GM12878 (cell line): Measurements from ENCODE around the gene TMEM33. TPM values are rescaled to one million over a fixed set of nuclear protein-coding genes. Genes with fewer than 3 reads are reported as not detected.

Experiments
- ATAC-seq: fragments of 200-7000 bp; cut with Tn5 transposase; 3 replicates; pipeline ENCODE4 v1.9.1; 2020; ENCODE audit warnings: mild to moderate bottlenecking, moderate library complexity
- BruUV-seq: library from RNA; stranded (reverse); fragments of 400-500 nt; replicated peaks from 2 replicates; lab custom pipeline; 2021; lab: Mats Ljungman, UMichigan
- CTCF ChIA-PET: fragments of 300-600 bp; sonication (Branson Sonifier 250); formaldehyde crosslinking; extraction: SDS; loops from one replicate; lab custom pipeline; 2021; ENCODE audit warnings: inconsistent platforms; lab: Yijun Ruan, JAX
- POLR2A ChIA-PET: fragments of 350-600 bp; formaldehyde crosslinking; extraction: SDS; loops from one replicate; lab custom pipeline; 2021; ENCODE audit warnings: inconsistent platforms; lab: Charles Lee
- RAD21 ChIA-PET: fragments of 300-600 bp; sonication (Branson Sonifier 250); formaldehyde crosslinking; loops from one replicate; lab custom pipeline; 2023; ENCODE audit warnings: antibody characterized with exemption; ENCODE audit not compliant: unreplicated experiment; lab: Charles Lee
- SMC1A ChIA-PET: fragments of 300-600 bp; sonication (Branson Sonifier 250); formaldehyde crosslinking; loops from one replicate; lab custom pipeline; 2023; ENCODE audit not compliant: unreplicated experiment, uncharacterized antibody; lab: Charles Lee
- DNase-seq: peaks from one replicate; pipeline ENCODE4 v3.0.0-alpha.2; 2011; ENCODE audit warnings: low read depth, low spot score
- FAIRE-seq: peaks from 3 replicates; lab custom pipeline; 2011; peaks lifted over from hg19 to GRCh38; lab: Jason Lieb, UNC
- H2AFZ ChIP-seq: 2 replicates; pipeline ENCODE4 v1.6.0; 2011; ENCODE audit warnings: low read depth, low read length, control low read depth; ENCODE audit not compliant: control insufficient read depth
- H3K27ac ChIP-seq: 2 replicates; pipeline ENCODE4 v1.5.1; 2011; ENCODE audit warnings: control low read depth; ENCODE audit not compliant: control insufficient read depth, insufficient read depth
- H3K27me3 ChIP-seq, 2 experiments: replicated peaks in 1 of 2; 2 replicates each; pipeline versions ENCODE4 v1.6.0 to v1.6.1; 2011; ENCODE audit warnings: low read length in 1 of 2; ENCODE audit not compliant: control insufficient read depth in 2 of 2, insufficient read depth in 2 of 2
- H3K36me3 ChIP-seq, 2 experiments: 2 replicates each; pipeline ENCODE4 v1.5.1; 2011; ENCODE audit warnings: low read length in 1 of 2; ENCODE audit not compliant: control insufficient read depth in 2 of 2, insufficient read depth in 2 of 2
- H3K4me1 ChIP-seq: 2 replicates; pipeline ENCODE4 v1.6.1; 2011; ENCODE audit warnings: mild to moderate bottlenecking, low read length, moderate library complexity, mixed read lengths; ENCODE audit not compliant: control insufficient read depth, insufficient read depth
- H3K4me2 ChIP-seq: 2 replicates; pipeline ENCODE4 v1.6.0; 2011; ENCODE audit warnings: control low read depth; ENCODE audit not compliant: control insufficient read depth, insufficient read depth
- H3K4me3 ChIP-seq: fragments of 200-600 bp; sonication (generic); 2 replicates; pipeline ENCODE4 v1.5.1; 2016
- H3K79me2 ChIP-seq: 2 replicates; pipeline ENCODE4 v1.6.0; 2011; ENCODE audit warnings: low read length; ENCODE audit not compliant: control insufficient read depth, insufficient read depth
- H3K9ac ChIP-seq: 2 replicates; pipeline ENCODE4 v1.8.0; 2011; ENCODE audit warnings: low read length, control low read depth, mixed read lengths; ENCODE audit not compliant: control insufficient read depth, insufficient read depth
- H3K9me3 ChIP-seq: replicated peaks from 3 replicates; pipeline ENCODE4 v1.5.1; 2011; ENCODE audit warnings: mild to moderate bottlenecking, low read length; ENCODE audit not compliant: control insufficient read depth, insufficient read depth
- H4K20me1 ChIP-seq: 2 replicates; pipeline ENCODE4 v1.6.0; 2011; ENCODE audit not compliant: control insufficient read depth, insufficient read depth
- BRCA1 ChIP-seq: IDR thresholded peaks from 2 replicates; pipeline ENCODE4 v1.6.1; 2011; ENCODE audit warnings: low read depth, low read length, improper control_type of control experiment
- CEBPB ChIP-seq, 2 experiments: fragments of 150-350 bp in 1 of 2; IDR thresholded peaks; 2 replicates each; pipeline ENCODE4 v1.6.1; 2012 to 2014; ENCODE audit warnings: low read depth in 2 of 2, low read length in 2 of 2, borderline replicate concordance in 1 of 2, inconsistent platforms in 1 of 2
- EZH2 ChIP-seq: IDR thresholded peaks from 2 replicates; pipeline ENCODE4 v1.6.1; 2012; ENCODE audit warnings: low read depth, mild to moderate bottlenecking, control low read depth, inconsistent platforms, low read length, borderline replicate concordance; ENCODE audit not compliant: control insufficient read depth
- FOS ChIP-seq: IDR thresholded peaks from 3 replicates; pipeline ENCODE4 v1.6.1; 2011; ENCODE audit warnings: borderline replicate concordance; ENCODE audit not compliant: insufficient read length; ENCODE audit errors: extremely low read depth
- FOXM1 ChIP-seq: IDR thresholded peaks from 2 replicates; pipeline ENCODE4 v1.6.1; 2012; ENCODE audit warnings: low read depth, mild to moderate bottlenecking, inconsistent platforms, low read length, moderate library complexity
- HDAC6 ChIP-seq: fragments of 200-600 bp; sonication (generic); IDR thresholded peaks from one replicate; pipeline ENCODE4 v1.8.0; 2017; ENCODE audit warnings: antibody characterized with exemption; ENCODE audit not compliant: unreplicated experiment
- IRF4 ChIP-seq: IDR thresholded peaks from 2 replicates; pipeline ENCODE4 v1.6.1; 2011; ENCODE audit warnings: low read depth, low read length
- KAT2A ChIP-seq: conservative IDR thresholded peaks from 2 replicates; pipeline ENCODE4 v1.6.1; 2011; ENCODE audit warnings: low read depth, low read length; ENCODE audit not compliant: control insufficient read depth
- LARP7 ChIP-seq: fragments of 450-650 bp; IDR thresholded peaks from 2 replicates; pipeline ENCODE4 v1.6.1; 2017; ENCODE audit warnings: mild to moderate bottlenecking
- MTA2 ChIP-seq: fragments of 450-650 bp; IDR thresholded peaks from 2 replicates; pipeline ENCODE4 v1.6.1; 2016; ENCODE audit warnings: low read depth, mild to moderate bottlenecking, moderate library complexity
- NFYB ChIP-seq: IDR thresholded peaks from 2 replicates; pipeline ENCODE4 v1.6.1; 2011; ENCODE audit warnings: low read depth, mild to moderate bottlenecking, low read length, improper control_type of control experiment, moderate library complexity; ENCODE audit not compliant: insufficient read depth
- PAX8 ChIP-seq: fragments of 450-650 bp; IDR thresholded peaks from 2 replicates; pipeline ENCODE4 v1.6.1; 2017; ENCODE audit warnings: mild to moderate bottlenecking, moderate library complexity
- PML ChIP-seq: IDR thresholded peaks from 2 replicates; pipeline ENCODE4 v1.6.1; 2012; ENCODE audit warnings: low read length, inconsistent platforms
- POLR2AphosphoS2 ChIP-seq: IDR thresholded peaks from 2 replicates; pipeline ENCODE4 v1.6.1; 2011; ENCODE audit warnings: low read depth, mild to moderate bottlenecking, low read length, improper control_type of control experiment, moderate library complexity
- RUNX3 ChIP-seq: IDR thresholded peaks from 2 replicates; pipeline ENCODE4 v1.6.1; 2012; ENCODE audit warnings: low read length, inconsistent platforms
- TCF12 ChIP-seq: IDR thresholded peaks from 2 replicates; pipeline ENCODE4 v1.6.1; 2011; ENCODE audit warnings: low read depth, mild to moderate bottlenecking, low read length
- WGBS: methylation state at CpG from one replicate; pipeline ENCODE4 v1.1.6; 2016; ENCODE audit warnings: low lambda C conversion rate; ENCODE audit not compliant: insufficient replicate concordance, insufficient coverage; ENCODE audit errors: missing lambda C conversion rate; 5-methylcytosine and 5-hydroxymethylcytosine counted together
- in situ Hi-C: fragments of 300-500 bp; cut with MboI; formaldehyde crosslinking; loops from 9 replicates; pipeline ENCODE4 v1.14.3; 2018; ENCODE audit warnings: mixed read lengths
- intact Hi-C: fragments of 100-400 bp; cut with micrococcal nuclease; formaldehyde crosslinking; loops from one replicate; pipeline ENCODE4 v1.14.2; 2022; ENCODE audit not compliant: unreplicated experiment
- polyA plus RNA-seq, 11 experiments: library from polyadenylated mRNA; depleted of rRNA in 4 of 11; unstranded in 6 of 11; stranded (reverse) in 5 of 11; fragments of >200 nt; fragmentation: Nextera tagmentation in 4 of 11; fragmentation: Illumina TruSeq in 1 of 11; extraction: Ambion mirVana in 4 of 11; extraction: Trizol in 1 of 11; gene quantifications; 1 replicate in 1 of 11; 2 replicates in 10 of 11; pipeline versions ENCODE4 v1.2.1 to v1.2.3, GENCODE V29; 2011 to 2016; ENCODE audit warnings: inconsistent platforms in 2 of 11, missing spikeins in 2 of 11, low read depth in 1 of 11
- total RNA-seq, 4 experiments: library from RNA; depleted of rRNA in 3 of 4; stranded (reverse); fragments of >200 nt in 3 of 4; fragmentation: Illumina TruSeq in 1 of 4; extraction: Trizol in 1 of 4; gene quantifications; 2 replicates each; pipeline versions ENCODE4 v1.2.1 to v1.2.3, GENCODE V29; 2013 to 2021
- TF ChIP-seq, protein P1 (sequence below): IDR thresholded peaks from 2 replicates; pipeline ENCODE4 v1.6.1; 2012; ENCODE audit warnings: mild to moderate bottlenecking, low read depth, low read length
- TF ChIP-seq, protein P2 (sequence below): fragments of 450-650 bp; IDR thresholded peaks from 2 replicates; pipeline ENCODE4 v1.6.1; 2017; ENCODE audit warnings: mild to moderate bottlenecking
- TF ChIP-seq, protein P3 (sequence below): fragments of 450-650 bp; IDR thresholded peaks from 2 replicates; pipeline ENCODE4 v1.6.1; 2017; ENCODE audit warnings: low read depth, mild to moderate bottlenecking, moderate library complexity

The TMEM33 gene
- total and polyA plus RNA-seq, 10 of the 15 experiments (the other 5 are each of a cell fraction or from before 2014, with no cell fraction given): 7.9 to 60.2 (median 33.4) TPM

DNA sequence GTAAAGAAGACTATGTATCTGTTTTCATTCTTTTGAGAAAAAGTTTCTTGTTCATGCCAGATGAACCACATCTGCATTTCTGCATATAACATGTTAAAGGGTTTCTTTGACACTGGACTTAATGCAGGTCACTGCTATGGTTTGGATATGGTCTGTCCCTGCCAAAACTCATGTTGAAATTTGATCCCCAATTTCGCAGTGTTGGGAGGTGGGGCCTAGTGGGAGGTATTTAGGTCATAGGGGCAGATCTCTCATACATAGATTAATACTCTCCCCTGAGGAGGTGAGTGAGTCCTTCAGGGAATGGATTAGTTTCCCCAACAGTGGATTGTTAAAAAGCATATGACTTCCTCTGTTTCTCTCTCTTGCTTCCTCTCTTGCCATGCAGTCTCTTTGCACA is 45.9 kb upstream of the TMEM33 start:
- ATAC-seq (no peak), FAIRE-seq (no peak), DNase-seq (no peak)
- SMC1A ChIA-PET: interaction anchor here (0.6 to 3.4 kb wide), 4 partner anchors 186 to 450 kb away, joined by 3 to 22 read pairs (median 4); no protein-coding TSS in a partner anchor
- Histone ChIP-seq H3K36me3 (no peaks in the 10 kb centered on the region), H3K4me2 (no peak overlapping the region), H3K4me3 (no peak overlapping the region), H3K79me2 (no peaks in the 10 kb centered on the region), H3K4me1 (no peaks in the 10 kb centered on the region), H3K9me3 (no peaks in the 10 kb centered on the region), H3K9ac (no peak overlapping the region), H3K27ac (no peak overlapping the region), H2AFZ (no peak overlapping the region), H3K27me3 (peaks cover 1 to 3% of the 10 kb centered on the region in 2 experiments; a peak in 2 of 4 replicates), H4K20me1 (no peaks in the 10 kb centered on the region)
- no TSS peak for BruUV-seq
- intact Hi-C loops (no loop called here), in situ Hi-C loops (loop anchor here (5.0 kb wide), 2 partner anchors 197 to 607 kb away; no protein-coding TSS in a partner anchor)
- CTCF ChIA-PET: interaction anchor here (0.9 to 7.6 kb wide), 8 partner anchors 9 to 609 kb away, joined by 3 to 85 read pairs (median 6); no protein-coding TSS in a partner anchor
- WGBS: 0% methylated on average over 1 of the region's 1 CpG
- RAD21 ChIA-PET: no interaction called here
- POLR2A ChIA-PET: interaction anchor here (0.7 kb wide), 1 partner anchor 192 kb away, joined by 3 read pairs; no protein-coding TSS in a partner anchor
- TF ChIP-seq HDAC6: no peak
- no peak for TF ChIP-seq KAT2A
- TF ChIP-seq EZH2: no peak
- TF ChIP-seq IRF4: no peak
- no peak for TF ChIP-seq RUNX3
- TF ChIP-seq NFYB: no peak
- TF ChIP-seq TCF12: no peak
- no peak for TF ChIP-seq PAX8
- TF ChIP-seq FOXM1: no peak
- no peak for TF ChIP-seq MTA2
- TF ChIP-seq, protein P1, sequence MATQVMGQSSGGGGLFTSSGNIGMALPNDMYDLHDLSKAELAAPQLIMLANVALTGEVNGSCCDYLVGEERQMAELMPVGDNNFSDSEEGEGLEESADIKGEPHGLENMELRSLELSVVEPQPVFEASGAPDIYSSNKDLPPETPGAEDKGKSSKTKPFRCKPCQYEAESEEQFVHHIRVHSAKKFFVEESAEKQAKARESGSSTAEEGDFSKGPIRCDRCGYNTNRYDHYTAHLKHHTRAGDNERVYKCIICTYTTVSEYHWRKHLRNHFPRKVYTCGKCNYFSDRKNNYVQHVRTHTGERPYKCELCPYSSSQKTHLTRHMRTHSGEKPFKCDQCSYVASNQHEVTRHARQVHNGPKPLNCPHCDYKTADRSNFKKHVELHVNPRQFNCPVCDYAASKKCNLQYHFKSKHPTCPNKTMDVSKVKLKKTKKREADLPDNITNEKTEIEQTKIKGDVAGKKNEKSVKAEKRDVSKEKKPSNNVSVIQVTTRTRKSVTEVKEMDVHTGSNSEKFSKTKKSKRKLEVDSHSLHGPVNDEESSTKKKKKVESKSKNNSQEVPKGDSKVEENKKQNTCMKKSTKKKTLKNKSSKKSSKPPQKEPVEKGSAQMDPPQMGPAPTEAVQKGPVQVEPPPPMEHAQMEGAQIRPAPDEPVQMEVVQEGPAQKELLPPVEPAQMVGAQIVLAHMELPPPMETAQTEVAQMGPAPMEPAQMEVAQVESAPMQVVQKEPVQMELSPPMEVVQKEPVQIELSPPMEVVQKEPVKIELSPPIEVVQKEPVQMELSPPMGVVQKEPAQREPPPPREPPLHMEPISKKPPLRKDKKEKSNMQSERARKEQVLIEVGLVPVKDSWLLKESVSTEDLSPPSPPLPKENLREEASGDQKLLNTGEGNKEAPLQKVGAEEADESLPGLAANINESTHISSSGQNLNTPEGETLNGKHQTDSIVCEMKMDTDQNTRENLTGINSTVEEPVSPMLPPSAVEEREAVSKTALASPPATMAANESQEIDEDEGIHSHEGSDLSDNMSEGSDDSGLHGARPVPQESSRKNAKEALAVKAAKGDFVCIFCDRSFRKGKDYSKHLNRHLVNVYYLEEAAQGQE: no peak
- TF ChIP-seq, protein P2, sequence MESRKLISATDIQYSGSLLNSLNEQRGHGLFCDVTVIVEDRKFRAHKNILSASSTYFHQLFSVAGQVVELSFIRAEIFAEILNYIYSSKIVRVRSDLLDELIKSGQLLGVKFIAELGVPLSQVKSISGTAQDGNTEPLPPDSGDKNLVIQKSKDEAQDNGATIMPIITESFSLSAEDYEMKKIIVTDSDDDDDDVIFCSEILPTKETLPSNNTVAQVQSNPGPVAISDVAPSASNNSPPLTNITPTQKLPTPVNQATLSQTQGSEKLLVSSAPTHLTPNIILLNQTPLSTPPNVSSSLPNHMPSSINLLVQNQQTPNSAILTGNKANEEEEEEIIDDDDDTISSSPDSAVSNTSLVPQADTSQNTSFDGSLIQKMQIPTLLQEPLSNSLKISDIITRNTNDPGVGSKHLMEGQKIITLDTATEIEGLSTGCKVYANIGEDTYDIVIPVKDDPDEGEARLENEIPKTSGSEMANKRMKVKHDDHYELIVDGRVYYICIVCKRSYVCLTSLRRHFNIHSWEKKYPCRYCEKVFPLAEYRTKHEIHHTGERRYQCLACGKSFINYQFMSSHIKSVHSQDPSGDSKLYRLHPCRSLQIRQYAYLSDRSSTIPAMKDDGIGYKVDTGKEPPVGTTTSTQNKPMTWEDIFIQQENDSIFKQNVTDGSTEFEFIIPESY: no peak
- no peak for TF ChIP-seq BRCA1
- TF ChIP-seq POLR2AphosphoS2: no peak
- TF ChIP-seq, protein P3, sequence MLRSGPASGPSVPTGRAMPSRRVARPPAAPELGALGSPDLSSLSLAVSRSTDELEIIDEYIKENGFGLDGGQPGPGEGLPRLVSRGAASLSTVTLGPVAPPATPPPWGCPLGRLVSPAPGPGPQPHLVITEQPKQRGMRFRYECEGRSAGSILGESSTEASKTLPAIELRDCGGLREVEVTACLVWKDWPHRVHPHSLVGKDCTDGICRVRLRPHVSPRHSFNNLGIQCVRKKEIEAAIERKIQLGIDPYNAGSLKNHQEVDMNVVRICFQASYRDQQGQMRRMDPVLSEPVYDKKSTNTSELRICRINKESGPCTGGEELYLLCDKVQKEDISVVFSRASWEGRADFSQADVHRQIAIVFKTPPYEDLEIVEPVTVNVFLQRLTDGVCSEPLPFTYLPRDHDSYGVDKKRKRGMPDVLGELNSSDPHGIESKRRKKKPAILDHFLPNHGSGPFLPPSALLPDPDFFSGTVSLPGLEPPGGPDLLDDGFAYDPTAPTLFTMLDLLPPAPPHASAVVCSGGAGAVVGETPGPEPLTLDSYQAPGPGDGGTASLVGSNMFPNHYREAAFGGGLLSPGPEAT: no peak
- no peak for TF ChIP-seq PML
- TF ChIP-seq LARP7: no peak
- TF ChIP-seq FOS: no peak
- no peak for TF ChIP-seq CEBPB (IDR thresholded peaks at IDR 0.05; ENCODE audit: borderline replicate concordance in 1 of 2, low read depth in 2 of 2, low read length in 2 of 2)
